Measurements from ENCODE around the gene GABRB3.

Gene GABRB3

DNA sequence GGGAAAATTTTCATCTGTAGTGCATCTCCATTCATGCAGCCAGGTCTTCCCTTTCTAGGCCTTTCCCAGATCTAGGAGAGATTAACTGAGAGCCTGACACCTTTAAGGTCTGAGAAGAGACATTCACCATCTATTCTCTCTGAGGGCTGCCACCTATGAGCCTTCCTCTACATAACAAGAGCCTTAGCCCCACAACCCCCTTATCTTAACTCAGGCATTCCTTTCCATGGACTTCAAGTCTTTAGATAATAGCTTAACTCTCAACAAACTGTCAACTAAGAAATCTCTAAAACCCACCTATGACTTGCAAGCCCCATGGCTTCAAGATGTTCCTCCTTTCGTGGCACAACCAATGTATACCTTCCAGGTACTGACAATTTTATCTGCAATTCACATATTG, 121.0 kb downstream of the GABRB3 start:
- Histone ChIP-seq H3K27ac (no peak overlapping the region), H3K4me3 (no peak overlapping the region)
- TF ChIP-seq, protein P1, sequence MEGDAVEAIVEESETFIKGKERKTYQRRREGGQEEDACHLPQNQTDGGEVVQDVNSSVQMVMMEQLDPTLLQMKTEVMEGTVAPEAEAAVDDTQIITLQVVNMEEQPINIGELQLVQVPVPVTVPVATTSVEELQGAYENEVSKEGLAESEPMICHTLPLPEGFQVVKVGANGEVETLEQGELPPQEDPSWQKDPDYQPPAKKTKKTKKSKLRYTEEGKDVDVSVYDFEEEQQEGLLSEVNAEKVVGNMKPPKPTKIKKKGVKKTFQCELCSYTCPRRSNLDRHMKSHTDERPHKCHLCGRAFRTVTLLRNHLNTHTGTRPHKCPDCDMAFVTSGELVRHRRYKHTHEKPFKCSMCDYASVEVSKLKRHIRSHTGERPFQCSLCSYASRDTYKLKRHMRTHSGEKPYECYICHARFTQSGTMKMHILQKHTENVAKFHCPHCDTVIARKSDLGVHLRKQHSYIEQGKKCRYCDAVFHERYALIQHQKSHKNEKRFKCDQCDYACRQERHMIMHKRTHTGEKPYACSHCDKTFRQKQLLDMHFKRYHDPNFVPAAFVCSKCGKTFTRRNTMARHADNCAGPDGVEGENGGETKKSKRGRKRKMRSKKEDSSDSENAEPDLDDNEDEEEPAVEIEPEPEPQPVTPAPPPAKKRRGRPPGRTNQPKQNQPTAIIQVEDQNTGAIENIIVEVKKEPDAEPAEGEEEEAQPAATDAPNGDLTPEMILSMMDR (IDR thresholded peaks at IDR 0.05): no peak
- no peak for DNase-seq (ENCODE audit: low spot score)

DNA sequence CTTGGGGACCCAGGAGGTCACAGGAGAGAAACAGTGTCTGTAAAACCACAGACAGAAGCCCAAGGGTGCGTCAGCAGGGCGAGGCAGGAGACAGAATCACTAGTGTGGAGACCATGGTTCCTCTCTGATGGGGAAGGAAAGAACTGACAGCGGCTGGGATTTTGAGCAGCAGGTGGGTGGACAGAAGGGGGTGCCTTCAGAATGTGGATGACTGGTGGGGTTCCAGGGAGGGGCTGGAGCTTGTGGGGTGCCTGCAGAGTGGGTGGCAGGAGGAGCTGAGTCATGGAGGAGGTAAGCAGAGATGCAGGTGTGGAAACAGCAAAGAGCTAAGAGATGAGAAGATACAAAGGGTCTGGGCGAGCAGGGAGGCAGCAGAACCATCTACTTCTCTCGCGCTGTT, 124.2 kb downstream of the GABRB3 start:
- Histone ChIP-seq H3K27ac (no peak overlapping the region), H3K4me3 (no peak overlapping the region)
- TF ChIP-seq, protein P1 (IDR thresholded peaks at IDR 0.05): no peak
- no peak for DNase-seq (ENCODE audit: low spot score)

DNA sequence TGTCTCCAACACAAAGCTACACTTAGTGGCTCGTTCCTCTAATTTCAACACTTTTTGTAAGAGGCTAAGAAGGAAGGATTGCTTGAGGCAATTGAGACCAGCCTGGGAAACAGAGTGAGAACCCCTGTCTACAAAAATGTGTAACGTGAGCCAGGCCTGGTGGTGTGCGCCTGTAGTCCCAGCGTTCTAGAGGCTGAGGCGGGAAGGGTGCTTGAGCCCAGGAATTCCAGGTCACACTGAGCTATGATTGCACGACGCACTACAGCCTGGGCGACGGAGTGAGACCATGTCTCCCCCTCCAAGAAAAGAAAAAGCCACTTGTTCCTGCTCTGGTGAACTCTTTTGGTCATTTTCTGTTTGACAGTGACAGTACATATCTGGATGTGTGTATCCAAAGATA, 127.9 kb downstream of the GABRB3 start:
- Histone ChIP-seq H3K4me3 (no peak overlapping the region), H3K27ac (no peak overlapping the region)
- DNase-seq (ENCODE audit: low spot score): no peak
- TF ChIP-seq, protein P1 (IDR thresholded peaks at IDR 0.05): no peak

DNA sequence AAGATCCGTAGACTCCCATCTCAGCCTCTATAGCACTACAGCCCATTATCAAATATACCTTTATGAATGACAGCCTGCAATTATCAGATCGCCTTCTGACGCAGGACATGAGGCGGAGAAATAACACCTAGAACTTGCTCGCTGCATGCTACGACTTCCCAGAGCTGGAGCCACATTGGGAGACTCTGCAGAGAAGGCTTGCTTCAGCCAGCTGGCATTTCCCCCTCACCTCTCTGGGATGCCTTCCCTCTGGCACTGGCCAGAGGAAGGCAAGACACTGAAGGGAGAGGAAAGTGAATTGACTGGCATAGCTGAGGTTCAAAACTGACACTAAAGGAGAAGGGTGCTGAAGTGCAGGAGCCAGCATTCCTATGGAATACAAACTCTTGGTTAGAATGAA, 131.7 kb downstream of the GABRB3 start:
- TF ChIP-seq, protein P1 (IDR thresholded peaks at IDR 0.05): no peak
- no peak overlapping the region for H3K4me3 ChIP-seq
- no peak overlapping the region for H3K27ac ChIP-seq
- no peak for DNase-seq (ENCODE audit: low spot score)

DNA sequence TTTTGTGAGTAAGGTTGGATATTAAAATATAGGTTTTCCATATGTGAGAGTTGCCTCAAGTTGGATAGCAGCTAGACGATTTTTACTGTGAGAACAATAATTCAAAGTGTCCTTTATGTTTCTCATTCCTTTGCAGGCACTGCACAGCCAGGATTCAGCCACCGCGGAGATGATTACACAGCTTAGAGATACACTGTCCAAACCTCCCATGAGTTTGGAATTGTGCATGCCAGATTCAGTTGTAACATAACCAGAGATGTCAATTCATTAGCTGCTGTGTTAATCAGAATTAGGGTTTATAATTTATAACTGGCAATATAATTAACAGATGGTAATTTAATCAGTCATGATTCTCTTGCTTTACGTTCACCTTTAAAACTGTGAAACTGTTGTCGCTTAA, 132.3 kb downstream of the GABRB3 start:
- Histone ChIP-seq H3K4me3 (no peak overlapping the region), H3K27ac (no peak overlapping the region)
- TF ChIP-seq, protein P1 (IDR thresholded peaks at IDR 0.05): no peak
- DNase-seq (ENCODE audit: low spot score): no peak

GRCh38 chr15:26639966-26640365, 132.9 kb downstream of the GABRB3 start:
- Histone ChIP-seq H3K4me3 (no peak overlapping the region), H3K27ac (no peak overlapping the region)
- DNase-seq (ENCODE audit: low spot score): no peak
- TF ChIP-seq, protein P1 (IDR thresholded peaks at IDR 0.05): no peak

- Histone ChIP-seq H3K27ac (no peak overlapping the region), H3K4me3 (no peak overlapping the region)
- no peak for DNase-seq (ENCODE audit: low spot score)
- TF ChIP-seq, protein P1 (IDR thresholded peaks at IDR 0.05): no peak
These were observed 137.3 kb downstream of the GABRB3 start for GRCh38 chr15:26635614-26636013.

Data from coronary artery (tissue), 2 donors.